NCI-H187 treated with DMSO at 0.1 percent for 48 hours (cell line): ENCODE data around the gene KRTAP10-2.

Source experiments
- DNase-seq: peaks from one replicate; lab custom pipeline; 2025; lab: John Stamatoyannopoulos, UW

KRTAP10-2 gene

DNA sequence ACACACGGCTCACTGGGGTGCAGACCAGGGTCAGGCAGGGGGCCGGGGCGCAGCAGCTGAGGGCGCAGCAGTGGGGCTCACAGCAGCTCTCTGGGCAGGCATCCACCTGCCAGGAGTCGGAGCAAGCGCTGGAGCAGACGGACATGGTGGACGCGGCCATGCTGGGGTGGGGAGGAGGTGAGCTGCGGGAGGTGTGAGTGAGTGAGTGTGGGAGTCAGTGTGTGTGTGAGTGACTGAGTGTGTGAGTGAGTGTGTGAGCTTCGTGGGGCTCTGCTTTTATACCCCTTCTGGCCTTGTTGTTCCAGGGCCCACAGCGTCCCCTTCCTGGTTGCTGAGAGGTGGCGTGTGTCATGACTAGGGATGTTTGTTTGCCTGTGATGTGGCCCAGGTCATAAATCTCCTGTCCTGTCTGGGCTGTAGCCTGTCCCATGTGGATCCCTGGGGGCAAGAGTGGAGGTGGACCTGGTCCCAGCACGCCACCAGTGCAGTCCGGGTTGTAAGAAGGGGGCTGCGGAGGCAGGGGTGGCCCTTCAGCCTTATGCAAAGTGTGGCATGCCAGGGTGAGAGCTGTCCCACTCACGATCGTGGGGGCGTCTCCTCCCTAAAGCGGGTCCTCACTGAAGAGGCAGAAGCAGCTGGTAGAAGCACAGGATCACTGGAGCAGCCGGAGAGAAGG, 11.2 kb downstream of the KRTAP10-2 start, which contains the start of gene KRTAP10-1:
Gene KRTAP10-1 (minus strand): TSS at position 205 of the 676 bp plus-strand sequence. CDS start 45 bp downstream, at position 160.
- DNase-seq = no peak

DNA sequence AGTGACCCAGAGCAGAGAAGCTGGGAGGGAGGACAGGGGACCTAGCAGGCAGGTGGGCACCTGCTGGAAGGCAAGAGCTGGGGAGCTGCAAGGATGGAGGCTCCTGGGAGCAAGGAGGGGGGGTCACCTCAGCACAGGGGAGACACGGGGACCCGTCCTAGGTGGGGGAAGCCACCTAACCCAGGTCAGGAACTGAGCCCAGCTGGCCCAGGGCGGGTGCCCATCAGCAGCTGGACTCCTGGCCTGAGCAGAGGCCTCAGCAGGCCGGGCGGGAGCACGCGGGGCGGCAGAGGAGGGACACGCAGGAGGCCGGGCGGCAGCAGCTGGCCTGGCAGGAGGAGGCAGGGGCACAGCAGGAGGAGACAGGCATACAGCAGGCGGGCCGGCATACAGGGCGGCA, 12.3 kb downstream of the KRTAP10-2 start:
- DNase-seq = no peak

DNA sequence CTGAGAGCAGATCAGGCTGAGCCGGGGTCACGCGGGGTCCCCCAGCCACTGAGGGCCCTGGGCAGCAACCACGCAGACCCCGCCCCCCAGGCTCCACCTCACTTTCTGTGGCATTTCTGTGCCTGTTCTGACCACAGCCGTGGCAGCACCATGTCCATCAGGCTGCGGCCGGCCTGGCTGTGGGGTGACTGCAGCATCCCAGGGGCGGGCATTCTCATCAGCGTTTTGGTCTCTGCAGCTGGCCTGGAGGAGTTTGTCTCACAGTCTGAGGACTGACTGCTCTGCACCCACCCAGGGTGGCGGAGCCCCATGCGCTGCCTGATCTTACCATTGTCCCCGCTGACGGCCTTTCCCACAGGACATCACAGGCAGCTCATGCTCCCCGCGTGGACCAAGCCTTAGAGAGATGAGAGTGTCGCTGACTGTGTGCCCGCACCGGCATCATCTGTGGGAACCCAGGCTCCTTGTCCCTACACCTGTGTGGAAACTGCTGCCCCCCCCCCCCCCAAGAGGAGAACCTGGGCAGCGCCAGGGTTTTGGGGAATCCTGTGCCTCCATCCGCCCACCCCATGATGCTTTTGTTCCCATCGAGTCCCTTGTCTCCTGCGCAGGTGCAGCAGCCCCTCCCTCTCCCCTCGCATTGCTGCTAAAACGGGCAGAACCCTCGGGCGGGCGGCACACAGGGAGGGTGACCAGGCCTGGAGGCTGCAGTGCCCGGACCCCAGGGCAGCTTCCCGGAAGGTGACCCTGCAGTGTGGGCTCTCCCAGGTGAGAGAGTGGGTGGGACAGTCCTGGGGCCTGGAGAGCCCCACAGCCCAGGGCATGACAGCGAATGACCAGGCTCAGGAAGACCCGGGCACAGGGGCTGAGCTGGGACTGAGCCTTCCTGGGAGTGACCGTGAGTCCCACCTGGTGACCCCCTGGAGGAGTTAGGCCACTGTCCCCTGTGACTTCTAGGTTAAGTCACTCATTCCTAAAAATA, 13.1 kb downstream of the KRTAP10-2 start:
- no peak for DNase-seq

DNA sequence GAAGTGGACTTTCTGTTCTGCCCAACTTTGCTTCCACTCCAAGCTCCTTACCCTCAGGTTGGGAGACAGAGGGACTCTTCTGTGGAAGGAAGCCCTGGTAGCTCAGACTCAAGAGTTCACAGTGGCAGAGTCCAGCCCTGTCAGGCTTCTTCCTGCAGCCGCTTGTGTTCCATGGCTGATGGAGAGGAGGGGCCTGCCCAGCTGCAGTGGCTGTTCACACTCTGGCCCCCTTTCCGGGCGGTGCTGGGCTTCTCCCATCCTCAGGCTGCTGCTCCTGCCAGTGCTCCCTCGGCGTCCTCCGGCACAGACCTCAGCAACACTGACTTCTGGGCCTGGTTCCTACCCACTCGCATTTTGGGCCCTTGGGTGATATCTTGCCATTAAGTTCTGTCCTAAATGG, 15.3 kb downstream of the KRTAP10-2 start:
- no peak for DNase-seq

DNA sequence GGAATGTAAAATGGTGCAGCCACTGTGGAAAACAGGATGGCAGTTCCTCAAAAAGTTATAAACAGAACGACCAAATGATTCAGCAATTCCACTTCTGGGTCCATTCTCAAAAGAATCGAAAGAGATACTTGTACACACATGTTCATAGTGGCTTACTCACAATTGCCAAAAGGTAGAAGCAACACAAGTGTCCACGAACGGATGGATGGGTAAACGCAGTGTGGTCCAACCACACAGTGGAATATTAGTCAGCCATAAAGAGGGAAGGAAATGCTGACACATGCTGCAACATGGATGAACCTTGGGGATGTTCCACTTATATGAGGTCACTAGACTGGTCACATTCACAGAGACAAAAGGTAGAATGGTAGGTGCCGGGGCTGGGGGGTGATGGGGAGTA, 16.6 kb downstream of the KRTAP10-2 start:
- no peak for DNase-seq

DNA sequence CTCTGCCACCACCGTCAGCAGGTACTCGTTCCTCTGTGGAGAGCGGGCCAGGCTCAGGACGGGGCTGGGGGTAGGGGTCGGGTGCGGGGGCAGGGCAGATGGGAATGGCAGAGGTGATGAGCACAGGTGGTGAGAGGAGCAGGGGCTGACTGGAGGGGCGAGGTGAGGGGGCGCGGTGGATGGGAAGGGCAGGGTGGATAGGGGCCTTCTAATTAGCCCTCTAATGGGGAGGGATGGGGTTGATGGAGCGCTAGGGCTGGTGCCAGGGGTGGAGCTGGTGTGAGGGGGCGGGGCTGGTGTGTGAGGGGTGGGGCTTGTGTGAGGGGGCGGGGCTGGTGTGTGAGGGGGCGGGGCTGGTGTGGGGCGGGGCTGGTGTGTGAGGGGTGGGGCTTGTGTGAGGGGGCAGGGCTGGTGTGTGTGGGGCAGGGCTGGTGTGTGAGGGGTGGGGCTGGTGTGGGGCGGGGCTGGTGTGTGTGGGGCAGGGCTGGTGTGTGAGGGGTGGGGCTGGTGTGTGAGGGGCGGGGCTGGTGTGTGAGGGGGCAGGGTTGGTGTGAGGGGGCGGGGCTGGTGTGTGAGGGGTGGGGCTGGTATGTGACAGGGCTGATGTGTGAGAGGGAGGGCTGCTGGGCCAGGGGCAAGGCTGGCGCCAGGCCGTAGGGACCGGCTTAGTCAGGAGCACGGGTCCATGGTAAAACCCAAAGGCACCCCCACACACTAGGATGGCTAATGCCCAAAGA, 17.2 kb downstream of the KRTAP10-2 start:
- DNase-seq = no peak

DNA sequence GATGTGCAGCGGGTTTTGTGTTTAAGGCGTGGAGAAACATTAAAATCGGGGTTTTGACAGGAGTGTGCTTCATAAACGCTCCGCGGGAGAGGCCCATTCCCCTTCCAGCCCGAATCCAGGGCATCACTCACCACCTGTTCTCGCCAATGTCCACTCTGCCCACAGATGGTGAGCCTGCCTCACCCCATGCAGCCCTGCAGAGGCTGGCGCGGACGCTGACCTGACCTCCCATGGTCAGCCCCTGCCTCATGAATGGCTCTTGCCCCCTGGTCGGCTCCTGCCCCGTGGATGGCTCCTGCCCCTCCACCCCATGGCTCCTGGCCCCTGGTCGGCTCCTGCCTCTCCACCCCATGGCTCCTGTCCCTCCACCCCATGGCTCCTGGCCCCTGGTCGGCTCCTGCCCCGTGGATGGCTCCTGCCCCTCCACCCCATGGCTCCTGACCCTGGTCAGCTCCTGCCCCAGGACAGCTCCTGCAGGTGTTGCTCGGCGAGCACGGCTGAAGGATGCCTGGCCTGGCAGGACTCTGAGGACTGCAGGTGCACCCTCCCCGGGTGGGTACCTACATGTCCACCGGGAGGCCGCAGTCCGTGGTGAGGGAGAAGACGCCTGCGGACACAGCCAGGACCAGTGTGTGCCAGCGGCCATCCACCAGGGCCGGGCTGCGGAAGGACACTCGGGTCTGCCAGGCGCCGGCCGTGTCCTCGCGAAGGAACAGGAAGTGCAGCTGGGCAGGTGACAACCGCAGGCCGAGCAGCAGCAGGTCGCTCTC, 18.0 kb downstream of the KRTAP10-2 start:
- DNase-seq = no peak

DNA sequence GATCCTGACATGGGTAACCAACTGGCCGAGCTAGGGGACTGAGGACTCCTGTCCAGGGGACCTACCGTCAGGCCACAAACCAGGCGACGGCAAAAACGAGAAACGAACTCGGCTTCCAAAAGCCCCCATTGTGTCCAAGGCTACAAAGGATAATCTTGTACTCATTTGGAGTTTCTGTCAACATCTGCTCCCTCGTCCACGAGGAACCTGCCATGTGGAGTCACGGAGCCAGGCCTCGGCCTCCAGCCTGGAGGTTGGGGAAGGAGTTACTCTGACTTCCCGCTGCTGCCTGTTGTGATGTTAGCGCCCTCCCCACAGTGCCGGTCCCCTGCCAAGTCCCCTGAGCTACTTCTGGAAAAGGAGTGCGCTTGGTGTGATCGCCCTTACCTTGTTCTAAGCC, 18.6 kb downstream of the KRTAP10-2 start:
- DNase-seq = no peak

DNA sequence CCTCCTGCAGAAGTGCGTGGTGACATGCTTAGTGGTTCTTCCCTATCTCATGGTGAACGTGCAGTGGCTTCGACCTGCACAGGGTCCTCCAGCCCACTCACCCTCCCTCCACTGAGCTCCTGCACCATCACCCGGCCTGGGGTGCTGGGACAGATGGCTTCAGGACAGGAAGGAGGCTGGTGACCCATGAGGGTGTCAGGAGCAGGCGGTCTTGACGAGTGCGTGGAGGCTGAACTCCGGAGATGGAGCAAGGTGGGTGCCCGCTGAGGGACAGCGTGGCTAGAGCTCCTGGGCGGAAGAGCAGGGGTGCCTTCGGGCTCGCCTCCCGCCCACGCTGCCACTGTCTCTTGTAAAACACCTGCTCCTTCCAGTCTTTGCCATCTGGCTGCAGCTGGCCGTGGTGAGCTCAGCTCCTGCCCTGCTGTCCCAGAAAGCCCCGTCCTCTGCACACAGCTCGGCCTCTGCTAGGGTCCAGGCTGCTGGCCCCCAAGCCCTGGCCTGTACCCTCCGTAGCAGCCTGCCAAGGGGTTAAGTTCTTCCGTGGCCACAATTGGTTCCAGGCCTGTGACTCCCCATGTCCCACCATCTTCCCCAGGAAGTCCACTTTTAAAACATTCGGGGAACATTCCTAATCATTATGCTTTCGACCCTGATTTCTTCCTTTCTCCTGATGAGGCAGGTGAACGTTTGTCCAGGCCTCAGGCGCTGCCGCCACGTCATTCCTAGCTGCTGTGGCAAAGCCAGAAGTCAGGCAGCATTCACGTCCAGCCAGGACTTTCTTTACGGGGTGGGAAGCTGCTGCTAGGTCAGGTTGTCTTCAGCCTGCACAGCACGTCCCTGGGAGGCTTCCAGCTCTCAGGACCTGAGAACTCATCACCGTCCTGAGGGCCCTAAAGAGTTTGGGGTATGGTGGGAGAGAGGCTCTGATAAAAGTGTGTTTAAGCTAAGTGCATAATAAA, 19.4 kb downstream of the KRTAP10-2 start:
- no peak for DNase-seq

DNA sequence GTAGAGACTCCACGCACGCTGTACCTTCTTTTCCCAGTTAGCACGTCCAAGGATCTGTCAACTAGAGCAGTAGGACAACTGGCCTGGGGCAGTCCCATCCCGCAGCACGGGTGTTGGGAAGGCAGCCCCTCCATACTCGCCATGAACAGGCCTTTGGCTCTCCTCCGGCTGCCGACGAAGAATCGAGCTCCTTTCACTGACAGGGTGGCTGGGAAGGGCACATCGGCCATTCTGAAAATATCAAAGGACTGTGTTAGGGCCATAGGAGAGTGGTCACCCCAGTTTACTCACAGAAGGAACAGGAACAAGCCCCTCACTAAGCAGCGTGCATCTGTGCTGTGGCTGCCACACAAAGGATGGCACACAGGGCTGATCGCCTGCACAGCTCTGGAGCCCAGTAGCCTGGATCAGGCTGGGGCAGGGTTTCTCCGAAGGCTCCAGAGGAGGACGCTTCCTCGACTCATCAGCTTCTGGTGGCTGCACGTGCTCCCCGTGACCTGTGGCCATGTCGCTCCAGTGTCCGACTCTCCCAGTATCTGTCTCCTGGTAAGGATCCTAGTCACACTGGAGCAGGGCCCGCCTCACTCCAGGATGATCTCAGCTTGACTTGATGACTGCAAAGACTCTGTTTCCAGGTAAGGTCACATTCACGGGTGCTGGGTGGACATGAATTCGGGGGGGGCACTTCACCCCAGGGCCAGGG, 20.3 kb downstream of the KRTAP10-2 start:
- no peak for DNase-seq

DNA sequence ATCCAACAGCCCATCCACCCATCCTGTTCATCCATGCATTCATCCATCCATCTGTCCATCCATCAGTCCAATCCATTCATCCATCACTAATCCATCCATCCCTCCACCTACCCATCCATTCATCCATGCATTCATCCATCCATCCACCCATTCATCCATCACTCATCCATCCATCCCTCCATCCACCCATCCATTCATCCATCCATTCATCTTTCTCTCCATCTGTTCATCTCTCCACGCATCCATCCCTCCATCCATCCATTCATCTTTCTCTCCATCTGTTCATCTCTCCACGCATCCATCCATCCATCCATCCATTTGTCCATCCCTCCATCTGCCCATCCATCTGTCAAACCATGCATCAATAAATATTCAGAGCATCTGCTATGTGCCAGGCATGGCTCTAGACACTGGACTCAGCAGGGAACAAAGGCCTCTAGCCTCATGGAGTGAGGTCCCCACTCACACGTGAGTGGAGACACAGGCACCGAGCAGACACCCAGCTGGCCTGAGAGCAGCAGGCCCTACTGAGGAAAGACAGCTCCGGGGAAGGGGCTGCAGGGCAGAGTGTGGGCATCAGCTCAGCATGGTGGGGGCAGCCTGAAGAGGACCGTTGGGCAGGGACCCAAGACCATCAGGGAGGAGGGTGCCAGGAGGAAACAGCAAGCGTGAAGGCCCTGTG, 20.9 kb downstream of the KRTAP10-2 start:
- DNase-seq = no peak

DNA sequence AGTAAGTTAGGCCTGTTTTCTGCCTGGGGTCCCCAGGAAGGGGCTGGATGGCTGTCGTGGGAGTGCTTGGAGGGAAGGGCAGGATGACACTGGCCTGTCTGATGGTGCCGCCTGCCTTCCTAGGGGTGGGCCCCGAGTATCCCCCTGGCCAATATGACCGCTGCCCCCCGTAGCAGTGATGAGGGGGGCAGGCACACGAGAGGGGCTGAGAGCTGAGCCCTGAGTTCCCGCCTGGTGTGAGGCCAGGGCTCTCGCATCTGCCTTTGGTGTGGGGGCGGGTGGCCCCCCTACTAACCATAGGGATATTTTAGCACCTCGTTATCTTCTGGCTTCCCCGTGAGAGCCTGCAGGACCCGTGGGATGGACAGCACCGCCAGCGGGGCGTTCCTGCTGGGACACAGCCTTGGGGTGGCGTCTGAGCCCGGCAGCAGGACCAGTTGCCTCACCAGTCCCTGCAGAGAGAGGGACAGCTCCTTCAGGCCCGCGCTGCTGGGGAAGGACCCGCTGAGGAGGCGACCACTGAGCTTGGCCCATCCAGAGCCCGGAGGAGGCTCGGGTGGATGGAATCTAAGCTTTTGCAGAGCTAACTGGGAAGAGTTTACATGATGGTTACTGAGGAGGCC, 21.7 kb downstream of the KRTAP10-2 start:
- DNase-seq = no peak

DNA sequence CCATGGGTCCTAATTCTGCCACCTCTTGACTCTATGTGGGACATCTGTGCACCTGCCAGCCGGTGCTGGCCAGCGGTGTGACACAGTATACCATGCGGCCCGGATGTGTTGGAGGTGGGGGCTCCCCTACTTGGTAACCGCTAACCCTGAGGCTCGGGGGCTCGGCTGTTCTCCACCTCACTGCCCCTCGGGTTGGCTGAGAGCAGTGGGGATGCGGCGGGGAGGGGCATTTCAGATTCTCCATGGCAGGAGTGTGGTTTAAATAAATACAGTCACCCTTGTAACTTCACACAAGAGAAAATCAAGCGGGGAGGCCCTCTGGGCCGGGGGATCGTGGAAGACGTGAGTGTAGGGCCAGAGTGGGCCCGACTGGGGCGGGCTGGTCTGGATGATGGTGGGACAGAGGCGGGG, 22.3 kb downstream of the KRTAP10-2 start:
- no peak for DNase-seq

DNA sequence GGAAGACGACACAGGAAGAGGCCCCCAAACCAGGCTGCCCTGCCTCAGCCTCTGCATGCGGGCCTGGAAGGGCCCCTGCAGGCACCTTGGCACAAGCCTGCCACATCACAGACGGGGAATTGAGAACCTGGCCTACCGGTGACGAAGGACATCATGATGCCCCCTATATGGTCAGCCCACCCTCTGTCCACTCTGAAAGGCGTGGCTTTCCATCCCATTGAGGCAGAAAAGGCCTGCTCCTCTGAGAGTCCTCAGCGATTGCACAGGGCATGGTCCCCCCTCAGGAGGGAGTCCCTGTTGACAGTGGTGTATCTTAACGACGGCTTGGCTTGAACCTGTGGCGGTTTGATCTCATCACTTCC, 22.7 kb downstream of the KRTAP10-2 start:
- no peak for DNase-seq

DNA sequence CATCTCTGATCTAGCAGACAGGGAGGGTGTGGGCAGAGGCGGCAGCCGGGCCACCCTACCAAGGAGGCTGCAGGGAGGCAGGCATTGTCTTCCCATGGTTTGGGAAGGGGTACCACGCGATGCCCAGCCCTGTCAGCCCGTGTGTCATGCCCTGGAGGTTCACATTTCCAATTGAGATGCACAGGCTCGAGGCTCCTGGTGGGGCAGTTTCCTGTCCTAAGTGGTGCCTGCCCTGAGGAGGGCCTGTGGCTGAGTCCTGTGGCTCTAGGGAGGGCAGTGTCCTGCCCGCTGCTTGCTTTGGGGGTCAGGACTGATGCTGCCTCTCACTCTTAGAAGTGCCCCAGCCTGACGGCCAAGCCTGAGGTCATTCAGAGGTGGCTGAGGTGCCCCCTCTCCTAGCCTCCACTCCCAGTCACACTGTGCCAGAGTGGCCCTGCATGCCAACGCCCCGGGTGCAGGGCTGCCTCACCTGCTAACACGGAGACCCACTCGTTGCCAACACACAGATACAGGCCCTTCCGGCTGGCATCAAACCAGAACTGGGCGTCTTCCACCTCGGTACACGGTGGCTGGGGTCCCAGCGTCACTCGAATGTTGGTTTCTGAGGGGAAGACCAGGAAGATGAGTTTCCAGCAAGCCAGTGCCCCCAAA, 23.2 kb downstream of the KRTAP10-2 start:
- DNase-seq = no peak

DNA sequence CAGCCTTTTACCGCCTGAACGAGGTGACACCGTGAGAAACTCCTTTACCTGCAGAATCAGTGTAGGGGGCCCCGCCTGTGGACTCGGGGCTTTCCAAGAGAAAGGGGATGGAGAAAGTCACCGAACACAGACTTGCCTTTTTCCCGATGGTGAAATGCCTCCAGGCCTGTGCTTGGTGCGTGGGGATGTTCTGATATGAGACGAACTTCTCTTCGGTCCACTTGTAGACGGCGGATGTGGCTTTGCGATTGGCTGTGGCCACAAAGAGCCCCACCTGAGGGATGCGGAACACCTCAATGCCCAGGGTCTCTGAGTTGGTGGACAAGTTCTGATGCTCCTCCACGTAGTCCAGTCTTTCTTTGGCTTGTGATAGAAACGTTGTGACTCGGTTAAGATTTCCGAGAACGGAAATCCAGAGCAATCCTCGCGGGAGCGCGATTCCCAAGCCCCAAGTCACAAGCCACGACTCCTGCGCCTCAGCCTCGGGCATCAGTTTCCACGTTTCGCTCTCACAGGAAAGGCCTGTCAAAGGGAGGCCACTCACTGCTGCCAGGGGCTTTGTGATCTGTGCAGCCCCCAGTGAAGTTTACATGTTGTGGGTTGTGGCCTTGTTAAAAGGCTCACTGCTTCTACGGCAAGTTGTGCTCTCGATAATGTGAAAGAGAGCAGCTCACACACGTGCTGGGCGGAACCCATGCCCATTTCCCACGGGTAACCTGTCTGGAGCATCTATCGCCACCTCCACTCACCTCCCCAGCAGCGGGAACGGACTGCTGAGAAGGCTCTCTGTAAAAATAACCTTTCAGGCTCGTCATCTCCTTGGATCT, 23.9 kb downstream of the KRTAP10-2 start:
- DNase-seq = no peak
